Measurements from ENCODE around the gene KLHL30. TPM values are rescaled to one million over a fixed set of nuclear protein-coding genes. Genes with fewer than 3 reads are reported as not detected.
A peak's percentile ranks its signal among the peaks of the same experiment; 100 is the strongest.

The KLHL30 gene
- total RNA-seq = under 1 TPM; 0.15 to 0.98 (median 0.32) TPM

- intact Hi-C loops (cut with DNase I; ENCODE audit: low total_unique reads) = no loop called here
- no peaks in the 10 kb centered on the region for H3K36me3 ChIP-seq
- no peaks in the 10 kb centered on the region for H3K4me1 ChIP-seq
- peak within 1 kb of the TSS; percentile 6 to 23 (median 7) for H3K4me3 ChIP-seq
- H3K27me3 ChIP-seq = no peaks in the 10 kb centered on the region
- no peak for DNase-seq (ENCODE audit: low spot score in 2 of 2)
- TF ChIP-seq POLR2AphosphoS5 (IDR thresholded peaks at IDR 0.05) = no peak
- TF ChIP-seq POLR2A (IDR thresholded peaks at IDR 0.05) = no peak
- no peak for TF ChIP-seq CTCF (IDR thresholded peaks at IDR 0.05)
- peak within 1 kb of the TSS in 1 of 2 donors; percentile 19 for H3K27ac ChIP-seq
- H3K9me3 ChIP-seq = no peaks in the 10 kb centered on the region
Observed at GRCh38 chr2:238138331-238139195, at the start of gene KLHL30. Gene KLHL30 (plus strand): TSS chr2:238138668. CDS start chr2:238140755, 2,087 bp downstream.

GRCh38 chr2:238090887-238091286 lies 47.6 kb upstream of the KLHL30 start:
- intact Hi-C loops (cut with DNase I; ENCODE audit: low total_unique reads) = no loop called here
- DNase-seq (ENCODE audit: low spot score in 2 of 2) = peak in 1 of 2 donors; percentile 4
- H3K9me3 ChIP-seq = no peaks in the 10 kb centered on the region
- no peaks in the 10 kb centered on the region for H3K4me1 ChIP-seq
- no peak overlapping the region for H3K27ac ChIP-seq
- no peaks in the 10 kb centered on the region for H3K27me3 ChIP-seq
- TF ChIP-seq POLR2A (IDR thresholded peaks at IDR 0.05) (no peak), CTCF (IDR thresholded peaks at IDR 0.05) (no peak), POLR2AphosphoS5 (IDR thresholded peaks at IDR 0.05) (no peak)
- no peak overlapping the region for H3K4me3 ChIP-seq
- H3K36me3 ChIP-seq = no peaks in the 10 kb centered on the region

GRCh38 chr2:238091436-238092060 lies 46.9 kb upstream of the KLHL30 start:
- Histone ChIP-seq H3K4me1 (no peaks in the 10 kb centered on the region), H3K4me3 (no peak overlapping the region), H3K9me3 (no peaks in the 10 kb centered on the region), H3K36me3 (no peaks in the 10 kb centered on the region), H3K27ac (no peak overlapping the region), H3K27me3 (no peaks in the 10 kb centered on the region)
- DNase-seq (ENCODE audit: low spot score in 2 of 2) = peak in 1 of 2 donors; percentile 5
- intact Hi-C loops (cut with DNase I; ENCODE audit: low total_unique reads) = no loop called here
- TF ChIP-seq POLR2A (IDR thresholded peaks at IDR 0.05) (no peak), CTCF (IDR thresholded peaks at IDR 0.05) (no peak), POLR2AphosphoS5 (IDR thresholded peaks at IDR 0.05) (no peak)

- H3K9me3 ChIP-seq = no peaks in the 10 kb centered on the region
- H3K36me3 ChIP-seq = no peaks in the 10 kb centered on the region
- no peak overlapping the region for H3K4me3 ChIP-seq
- TF ChIP-seq CTCF (IDR thresholded peaks at IDR 0.05) (no peak), POLR2AphosphoS5 (IDR thresholded peaks at IDR 0.05) (no peak), POLR2A (IDR thresholded peaks at IDR 0.05) (no peak)
- H3K4me1 ChIP-seq = no peaks in the 10 kb centered on the region
- H3K27ac ChIP-seq = no peak overlapping the region
- intact Hi-C loops (cut with DNase I; ENCODE audit: low total_unique reads) = no loop called here
- peak in 1 of 2 donors; percentile 5 for DNase-seq (ENCODE audit: low spot score in 2 of 2)
- H3K27me3 ChIP-seq = no peaks in the 10 kb centered on the region
Observed at GRCh38 chr2:238092486-238093035, 45.9 kb upstream of the KLHL30 start.

All from breast epithelium (tissue), 4 donors.